Hippocampal formation (tissue), 2 donors: ENCODE measurements around the gene ARMC9.
"Not testable (repeated sequence)": the region's sequence is repeated elsewhere in the genome, so short reads cannot be mapped to it uniquely, and the experiment has no call there.

ENCODE experiments used
- DNase-seq, 2 donors: peaks; one replicate each; lab custom pipeline; 2025; lab: John Stamatoyannopoulos, UW

Gene ARMC9, protein sequence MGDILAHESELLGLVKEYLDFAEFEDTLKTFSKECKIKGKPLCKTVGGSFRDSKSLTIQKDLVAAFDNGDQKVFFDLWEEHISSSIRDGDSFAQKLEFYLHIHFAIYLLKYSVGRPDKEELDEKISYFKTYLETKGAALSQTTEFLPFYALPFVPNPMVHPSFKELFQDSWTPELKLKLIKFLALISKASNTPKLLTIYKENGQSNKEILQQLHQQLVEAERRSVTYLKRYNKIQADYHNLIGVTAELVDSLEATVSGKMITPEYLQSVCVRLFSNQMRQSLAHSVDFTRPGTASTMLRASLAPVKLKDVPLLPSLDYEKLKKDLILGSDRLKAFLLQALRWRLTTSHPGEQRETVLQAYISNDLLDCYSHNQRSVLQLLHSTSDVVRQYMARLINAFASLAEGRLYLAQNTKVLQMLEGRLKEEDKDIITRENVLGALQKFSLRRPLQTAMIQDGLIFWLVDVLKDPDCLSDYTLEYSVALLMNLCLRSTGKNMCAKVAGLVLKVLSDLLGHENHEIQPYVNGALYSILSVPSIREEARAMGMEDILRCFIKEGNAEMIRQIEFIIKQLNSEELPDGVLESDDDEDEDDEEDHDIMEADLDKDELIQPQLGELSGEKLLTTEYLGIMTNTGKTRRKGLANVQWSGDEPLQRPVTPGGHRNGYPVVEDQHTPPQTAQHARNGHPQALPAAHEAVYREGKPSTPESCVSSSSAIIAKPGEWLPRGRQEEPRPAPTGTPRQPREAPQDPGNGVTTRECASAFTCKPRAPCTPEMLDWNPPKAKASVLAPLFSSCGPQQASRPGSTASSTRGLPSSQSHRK

DNA sequence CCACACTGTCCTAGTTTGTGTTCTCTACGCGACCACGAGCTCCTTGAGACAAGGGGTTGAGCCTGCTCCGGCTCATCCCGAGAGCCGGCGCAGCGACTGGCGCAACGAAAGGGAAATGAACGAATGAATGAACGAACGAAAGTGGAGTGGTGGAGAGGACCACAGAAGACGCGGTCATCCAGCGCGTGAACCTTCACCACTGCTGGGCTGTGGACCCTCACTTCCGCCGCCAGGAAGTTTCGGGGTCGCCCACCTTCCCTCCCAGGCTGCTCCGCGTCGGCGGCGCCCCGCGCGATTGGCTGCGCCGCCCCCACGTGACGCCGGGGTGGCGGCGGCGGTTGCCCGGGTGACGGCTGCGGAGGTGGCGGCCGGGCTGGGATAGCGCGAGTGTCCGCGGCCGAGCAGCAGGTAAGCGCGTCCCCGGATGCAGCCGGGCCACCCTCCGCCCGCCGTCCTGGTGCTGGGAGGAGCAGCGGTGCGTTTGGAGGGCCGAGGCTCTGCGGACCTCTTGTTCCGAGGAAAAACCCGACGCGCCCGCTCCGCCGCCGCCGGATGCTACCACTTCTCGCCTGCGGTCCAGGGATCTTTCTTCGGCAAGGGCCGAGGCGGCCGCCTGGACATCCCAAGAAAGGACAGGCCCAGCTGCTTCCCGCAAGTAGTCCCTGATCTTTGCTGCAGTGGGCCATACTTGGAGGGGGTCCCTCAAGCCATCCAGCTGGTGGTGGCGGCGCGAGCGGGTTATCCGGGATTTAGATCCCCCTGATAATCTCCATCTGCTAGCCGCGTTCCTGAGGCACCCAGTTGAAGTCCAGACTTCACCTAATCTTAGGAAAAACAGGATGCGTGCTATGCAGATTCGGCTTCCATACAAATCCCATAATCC, at the start of gene ARMC9:
TSS of gene ARMC9 (plus strand) at position 341 of the 883 bp plus-strand sequence. CDS start 7,608 bp downstream, outside the sequence.
- peak; percentile 35 to 66 for DNase-seq

DNA sequence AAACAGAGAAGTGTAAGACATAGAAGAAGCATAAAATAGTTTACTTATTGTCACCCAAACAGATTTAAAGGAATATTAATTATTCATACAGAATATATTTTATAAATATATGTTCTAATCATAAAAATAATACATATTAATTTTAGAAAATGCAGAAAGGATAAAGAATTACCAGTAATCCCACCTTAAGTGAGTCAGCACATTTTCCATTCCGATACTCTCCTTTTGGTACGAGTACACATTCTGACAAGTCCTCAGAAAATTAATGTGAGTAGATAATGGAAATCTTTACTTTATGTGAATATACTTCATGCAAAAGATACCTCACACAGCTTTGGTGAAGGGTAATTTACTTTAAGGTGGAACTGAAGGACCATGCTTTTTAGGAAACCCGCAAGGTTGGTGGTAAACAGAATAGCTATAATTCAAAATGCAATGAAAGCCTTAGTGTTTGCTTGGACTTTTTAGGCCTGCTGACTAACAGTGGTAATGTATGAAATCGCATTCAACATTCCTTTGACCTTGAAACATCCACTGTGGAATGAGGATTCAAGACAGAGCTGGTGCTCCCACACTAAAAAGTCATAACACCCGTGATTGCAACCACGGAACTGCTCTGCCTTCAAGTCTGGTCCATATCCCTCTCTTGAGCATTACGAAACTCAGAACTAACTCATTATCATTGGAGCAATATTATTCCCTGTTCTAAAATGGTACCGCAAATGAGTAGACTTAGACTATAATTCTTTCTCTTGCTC, 45.5 kb upstream of the ARMC9 start:
- no peak for DNase-seq

DNA sequence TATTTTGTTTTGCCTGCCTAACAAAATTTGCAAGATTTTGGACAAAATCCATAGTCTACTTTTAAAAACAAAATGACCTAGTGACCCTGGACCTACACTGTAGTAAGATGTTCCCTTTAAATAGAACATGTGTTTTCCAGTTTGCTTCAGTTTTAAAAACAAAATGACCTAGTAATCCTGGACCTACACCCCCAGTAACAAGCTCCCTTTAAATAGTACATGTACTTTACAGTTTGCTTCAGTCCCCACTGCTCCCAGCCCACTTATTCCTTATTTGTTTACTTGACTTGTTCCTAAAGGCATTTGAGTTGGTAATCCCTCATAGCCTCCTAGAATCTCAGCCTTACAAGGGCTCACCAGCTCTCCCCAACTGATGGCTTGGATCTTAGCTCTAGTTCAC, 39.1 kb upstream of the ARMC9 start:
- DNase-seq, result no peak

DNA sequence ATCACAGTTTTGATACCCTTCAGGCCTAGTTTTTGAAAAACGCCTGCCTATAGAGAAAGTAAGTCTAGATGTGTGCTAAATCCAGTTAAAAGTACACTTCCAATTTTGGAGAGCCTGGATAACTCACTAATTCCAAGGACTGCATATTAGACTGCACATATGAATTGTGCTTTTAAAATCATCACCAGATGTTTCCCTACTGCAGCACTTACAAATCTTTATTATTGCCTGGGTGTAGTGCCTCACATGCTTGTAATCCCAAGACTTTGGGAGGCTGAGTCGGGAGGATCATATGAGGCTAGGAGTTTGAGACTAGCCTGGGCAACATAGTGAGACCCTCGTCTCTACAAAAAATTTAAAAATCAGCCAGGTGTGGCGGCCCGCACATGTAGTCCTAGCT, 37.7 kb upstream of the ARMC9 start:
- DNase-seq, result no peak

DNA sequence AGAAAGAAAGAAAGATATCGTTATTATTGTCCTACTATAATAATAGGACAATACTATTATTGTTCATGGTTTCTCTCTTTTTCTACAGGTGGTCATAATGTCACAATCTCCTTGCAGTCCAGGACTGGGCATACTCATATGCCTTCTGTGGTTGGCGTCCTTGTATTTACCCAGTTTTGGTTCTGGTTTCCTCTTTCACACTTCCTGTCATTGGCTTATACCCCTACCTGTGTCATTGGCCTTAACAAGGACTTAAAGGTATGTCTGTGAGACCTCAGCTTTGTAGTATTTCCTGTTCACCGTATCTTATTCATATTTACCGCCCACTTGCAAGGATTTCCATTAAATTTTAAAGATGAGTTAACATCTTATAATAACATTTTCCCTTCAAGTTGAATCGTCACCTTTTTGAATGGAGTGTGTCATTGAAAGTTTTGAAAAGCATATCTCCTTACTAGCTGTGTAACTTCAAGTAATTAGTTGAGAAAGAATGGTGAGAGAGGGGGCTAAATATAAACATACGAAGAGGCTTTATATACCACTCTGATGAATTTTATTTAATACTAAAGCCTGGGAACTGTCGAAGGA, 37.1 kb upstream of the ARMC9 start:
- DNase-seq, result no peak

DNA sequence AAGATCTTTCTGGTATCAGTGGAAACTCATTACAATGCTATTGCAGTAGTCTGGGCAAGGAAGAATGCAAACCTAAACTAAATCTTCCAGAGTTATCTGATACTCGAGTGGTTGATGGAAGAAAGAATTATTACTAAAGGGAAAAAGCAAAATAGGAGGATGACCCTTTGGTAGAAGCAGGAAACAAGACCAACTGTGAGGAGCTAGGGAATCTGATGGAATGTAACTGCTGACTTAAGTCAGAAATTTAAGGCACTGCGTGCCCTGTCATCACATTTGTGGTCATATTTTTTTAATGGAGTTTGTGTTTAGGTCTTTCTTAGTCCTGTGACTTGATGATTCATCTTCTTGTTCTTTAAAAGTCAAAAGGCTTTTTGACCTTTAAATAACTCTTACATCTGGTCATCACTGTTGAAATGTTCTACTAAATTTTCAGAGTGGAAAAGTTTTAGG, 36.5 kb upstream of the ARMC9 start:
- DNase-seq, result no peak

- DNase-seq, result no peak
These were observed 35.4 kb upstream of the ARMC9 start for GRCh38 chr2:231163011-231163410.

DNA sequence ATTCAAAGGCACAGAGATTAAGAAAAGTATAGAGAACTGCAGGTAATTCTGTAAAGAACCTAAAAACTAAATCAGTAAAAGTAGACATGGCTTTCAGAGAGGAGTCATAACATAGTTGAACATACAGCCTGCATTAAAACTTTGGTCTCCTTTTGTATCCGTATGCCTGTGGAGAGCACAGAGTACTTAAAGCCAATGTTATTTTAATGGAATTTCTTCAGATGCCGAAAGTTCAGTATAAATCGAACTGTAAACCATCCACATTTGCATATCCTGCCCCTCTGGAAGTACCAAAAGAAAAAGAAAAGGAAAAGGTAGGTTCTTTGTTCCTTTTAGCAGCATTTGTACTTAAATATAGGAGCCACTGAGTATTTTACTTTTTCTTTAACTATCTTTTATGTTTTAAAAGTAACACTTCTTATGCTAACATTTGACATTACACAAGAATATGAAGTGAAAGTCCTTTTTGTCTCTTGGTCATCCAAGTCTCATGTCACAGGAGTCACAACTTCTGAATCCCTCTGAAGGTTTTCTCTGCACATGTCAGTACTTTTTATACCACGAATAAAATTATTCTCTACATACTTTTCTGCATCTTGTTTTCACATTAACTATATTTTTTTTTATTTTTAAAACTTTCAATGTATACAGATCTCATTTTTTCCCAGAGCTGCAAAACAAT, 34.9 kb upstream of the ARMC9 start:
- DNase-seq, result no peak

- DNase-seq, result no peak
These were observed 30.5 kb upstream of the ARMC9 start for GRCh38 chr2:231167745-231168459.

- no peak for DNase-seq
These were observed 29.8 kb upstream of the ARMC9 start for GRCh38 chr2:231168460-231169139.

- no peak for DNase-seq
These were observed 28.9 kb upstream of the ARMC9 start for GRCh38 chr2:231169488-231169887.

- no peak for DNase-seq
These were observed 28.4 kb upstream of the ARMC9 start for GRCh38 chr2:231170055-231170454.

- DNase-seq, result no peak
These were observed 26.4 kb upstream of the ARMC9 start for GRCh38 chr2:231172025-231172424.

DNA sequence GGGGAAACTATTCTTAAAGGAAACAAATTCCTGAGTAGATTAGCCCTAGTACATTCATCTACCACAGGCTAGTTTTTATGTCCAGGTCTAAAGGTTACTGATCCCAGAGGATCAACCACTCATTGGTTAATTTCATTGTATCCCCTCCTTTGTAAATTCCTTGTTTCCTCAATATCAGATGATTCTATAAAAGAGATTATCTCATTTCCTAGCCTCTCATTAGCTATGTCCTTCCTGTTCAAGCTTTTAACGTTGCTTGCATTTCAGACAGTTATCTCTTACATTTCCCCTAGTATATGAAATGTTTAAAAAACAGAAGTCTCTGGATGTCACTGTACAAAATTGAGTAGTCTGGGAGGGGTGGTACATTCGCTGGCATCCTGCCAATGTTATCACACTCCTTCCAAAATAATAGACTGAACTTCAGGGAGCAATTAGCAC, 24.2 kb upstream of the ARMC9 start:
- DNase-seq, result no peak

DNA sequence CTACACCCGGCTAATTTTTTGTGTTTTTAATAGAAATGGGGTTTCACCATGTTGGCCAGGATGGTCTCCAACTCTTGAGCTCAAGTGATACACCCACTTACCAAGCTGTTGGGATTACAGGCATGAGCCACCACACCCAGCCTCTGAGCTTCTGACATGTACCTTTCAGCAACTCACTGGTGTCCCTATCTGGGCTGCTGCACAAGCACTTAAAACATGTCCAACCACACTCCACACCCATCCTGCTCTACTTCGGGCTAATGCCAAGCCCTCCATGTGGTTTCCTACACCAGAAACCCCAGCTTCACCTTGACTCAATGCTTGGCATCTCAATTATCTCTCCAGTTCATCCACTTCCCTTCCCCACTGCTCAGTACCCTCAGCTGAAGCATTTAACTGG, 22.4 kb upstream of the ARMC9 start:
- DNase-seq, result no peak

DNA sequence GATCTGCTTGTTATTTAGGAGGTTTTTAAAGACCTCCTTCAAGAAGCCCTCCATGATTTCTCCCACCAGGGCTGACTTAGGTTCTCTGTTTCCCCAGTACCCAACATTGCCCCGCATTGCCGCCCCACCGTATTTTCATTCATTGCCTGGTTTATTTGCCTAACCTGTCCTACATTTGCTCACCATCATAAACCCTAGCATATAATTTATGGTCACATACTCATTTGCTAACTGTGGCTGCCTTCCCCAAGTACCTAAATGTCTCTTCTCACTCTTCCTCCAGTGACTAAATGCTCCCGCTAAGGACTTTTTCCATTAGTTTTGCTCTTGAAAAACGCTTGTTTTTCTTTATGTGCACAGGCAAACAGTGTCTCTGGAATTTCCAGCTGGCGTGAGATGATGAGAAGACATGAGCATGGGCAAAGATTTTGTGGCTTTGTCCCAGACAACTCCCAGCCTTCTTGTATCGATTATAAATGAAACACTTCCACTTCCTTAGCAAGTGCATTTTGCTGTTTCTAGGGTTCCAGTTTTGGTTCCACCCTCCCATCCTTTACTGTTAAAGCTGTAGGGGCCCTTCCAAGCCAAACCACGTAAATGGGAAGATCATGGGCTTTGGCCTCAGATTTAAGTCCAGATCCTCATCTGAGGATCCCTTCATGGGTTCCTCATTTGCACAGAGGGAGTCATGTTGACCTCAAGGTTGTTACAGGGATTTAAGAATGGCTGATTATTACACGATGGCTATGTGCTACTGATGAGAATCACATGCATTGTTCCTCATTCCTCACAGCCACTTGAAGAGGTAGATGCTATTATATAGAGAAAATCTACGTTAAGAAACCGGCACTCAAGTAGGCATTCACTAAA, 21.0 kb upstream of the ARMC9 start:
- no peak for DNase-seq

DNA sequence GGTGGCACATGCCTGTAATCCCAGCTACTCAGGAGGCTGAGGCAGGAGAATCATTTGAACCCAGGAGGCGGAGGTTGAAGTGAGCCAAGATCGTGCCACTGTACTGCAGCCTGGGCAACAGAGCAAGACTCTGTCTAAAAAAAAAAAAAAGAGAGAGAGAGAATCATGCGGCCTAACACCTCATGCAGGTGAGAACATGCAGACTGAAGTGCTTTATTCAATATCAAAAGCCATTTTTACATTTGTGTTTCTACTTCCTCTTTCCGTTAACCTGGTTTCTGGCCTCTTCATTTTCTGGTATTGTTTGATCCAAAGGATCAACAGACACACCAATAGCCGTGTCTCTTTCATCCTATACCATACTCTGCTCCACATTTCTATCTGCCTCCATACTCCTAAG, 19.6 kb upstream of the ARMC9 start:
- DNase-seq, result not testable (repeated sequence)
